Activated effector memory CD4-positive, alpha-beta T cell treated with Interleukin-2 at 50 U/mL for 16 hours (primary cell): ENCODE data around the gene COL18A1.
"Not testable (repeated sequence)": the region's sequence is repeated elsewhere in the genome, so short reads cannot be mapped to it uniquely, and the experiment has no call there.

Experiments
- DNase-seq: peaks from one replicate; pipeline ENCODE4 v3.0.0-alpha.2; 2020

Gene COL18A1

GRCh38 chr21:45497846-45498645, 93.1 kb downstream of the COL18A1 start:
- no peak for DNase-seq

GRCh38 chr21:45498646-45499000, 93.7 kb downstream of the COL18A1 start:
- no peak for DNase-seq

GRCh38 chr21:45499201-45499750, 94.3 kb downstream of the COL18A1 start:
- DNase-seq: no peak

- DNase-seq: no peak
Observed at GRCh38 chr21:45499970-45500577, 95.1 kb downstream of the COL18A1 start.

DNA sequence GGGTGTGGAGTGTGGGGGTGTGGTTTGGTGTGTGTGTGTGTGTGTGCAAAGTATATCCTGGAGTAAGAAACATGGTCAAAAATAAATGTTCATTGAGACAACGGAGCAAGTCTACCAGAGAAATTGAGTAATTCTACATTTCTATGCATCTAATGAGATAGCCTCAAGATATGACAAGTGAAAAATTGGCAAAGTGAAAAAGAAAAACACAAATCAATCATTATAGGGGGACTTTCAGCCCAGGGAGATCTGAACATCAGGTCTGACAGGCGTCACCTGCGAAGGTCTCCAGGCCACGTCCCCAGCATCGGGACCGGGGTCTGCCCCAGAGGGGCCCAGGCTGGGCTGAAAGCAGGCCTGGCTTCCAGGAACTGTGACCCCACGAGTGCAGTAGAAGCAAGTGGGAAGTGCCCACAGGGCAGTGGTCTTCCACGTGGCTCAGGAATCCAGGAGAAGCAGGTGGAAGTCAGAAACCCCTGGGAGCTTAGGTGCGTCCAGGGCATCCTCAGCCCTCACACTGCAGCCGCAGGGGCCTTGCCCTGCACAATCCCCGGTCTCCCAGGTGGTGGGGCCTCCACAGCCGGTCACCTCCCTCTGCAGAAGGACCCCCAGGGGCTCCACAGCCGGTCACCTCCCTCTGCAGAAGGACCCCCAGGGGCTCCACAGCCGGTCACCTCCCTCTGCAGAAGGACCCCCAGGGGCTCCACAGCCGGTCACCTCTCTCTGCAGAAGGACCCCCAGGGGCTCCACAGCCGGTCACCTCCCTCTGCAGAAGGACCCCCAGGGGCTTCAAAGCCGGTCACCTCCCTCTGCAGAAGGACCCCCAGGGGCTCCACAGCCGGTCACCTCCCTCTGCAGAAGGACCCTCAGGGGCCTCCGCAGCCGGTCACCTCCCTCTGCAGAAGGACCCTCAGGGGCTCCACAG, 96.4 kb downstream of the COL18A1 start:
- not testable (repeated sequence) for DNase-seq

GRCh38 chr21:45502006-45502345, 97.0 kb downstream of the COL18A1 start:
- DNase-seq: no peak

- DNase-seq: no peak
Observed at GRCh38 chr21:45502600-45502999, 97.6 kb downstream of the COL18A1 start.

DNA sequence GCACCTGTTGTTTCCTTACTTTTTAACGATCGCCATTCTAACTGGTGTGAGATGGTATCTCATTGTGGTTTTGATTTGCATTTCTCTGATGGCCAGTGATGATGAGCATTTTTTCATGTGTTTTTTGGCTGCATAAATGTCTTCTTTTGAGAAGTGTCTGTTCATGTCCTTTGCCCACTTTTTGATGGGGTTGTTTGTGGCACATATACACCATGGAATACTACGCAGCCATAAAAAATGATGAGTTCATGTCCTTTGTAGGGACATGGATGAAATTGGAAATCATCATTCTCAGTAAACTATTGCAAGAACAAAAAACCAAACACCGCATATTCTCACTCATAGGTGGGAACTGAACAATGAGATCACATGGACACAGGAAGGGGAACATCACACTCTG, 98.3 kb downstream of the COL18A1 start:
- not testable (repeated sequence) for DNase-seq

GRCh38 chr21:45504021-45504515, 99.1 kb downstream of the COL18A1 start:
- no peak for DNase-seq

DNA sequence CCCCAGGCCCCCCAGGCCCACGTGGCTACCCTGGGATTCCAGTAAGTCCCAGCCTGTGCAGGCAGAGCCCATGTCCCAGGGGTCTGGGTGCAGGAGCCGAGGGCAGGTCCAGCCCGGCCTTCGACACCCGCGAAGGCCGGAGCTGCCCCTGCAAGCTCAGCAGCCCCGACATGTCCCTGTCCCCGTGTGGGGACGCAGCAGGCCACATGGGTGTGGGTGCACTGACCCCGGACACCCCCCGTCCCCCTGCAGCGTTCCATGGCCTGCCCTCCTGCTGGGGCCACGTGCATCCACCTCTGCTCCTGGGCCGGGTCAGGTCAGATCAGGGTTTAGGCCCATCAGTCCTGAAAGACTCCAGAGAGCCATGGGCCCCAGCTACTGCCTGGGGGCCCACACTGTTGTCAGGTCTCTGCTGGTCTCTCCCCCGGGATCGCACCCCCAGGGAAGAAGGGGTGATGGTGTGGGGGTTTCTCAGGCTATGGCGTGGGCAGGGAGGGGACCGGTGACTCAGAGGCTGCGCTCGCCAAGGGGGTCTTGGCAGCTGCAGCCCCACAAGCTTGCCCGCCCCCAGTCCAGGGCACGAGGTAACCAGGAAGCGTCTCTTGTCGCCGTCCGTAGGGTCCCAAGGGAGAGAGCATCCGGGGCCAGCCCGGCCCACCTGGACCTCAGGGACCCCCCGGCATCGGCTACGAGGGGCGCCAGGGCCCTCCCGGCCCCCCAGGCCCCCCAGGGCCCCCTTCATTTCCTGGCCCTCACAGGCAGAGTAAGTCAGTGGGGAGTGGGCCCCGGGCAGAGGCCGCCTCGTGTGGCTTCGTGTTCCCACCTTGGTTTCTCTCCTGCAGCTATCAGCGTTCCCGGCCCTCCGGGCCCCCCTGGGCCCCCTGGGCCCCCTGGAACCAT, 99.8 kb downstream of the COL18A1 start:
- DNase-seq: no peak

- DNase-seq: no peak
Observed at GRCh38 chr21:45505416-45506021, 100.6 kb downstream of the COL18A1 start.

GRCh38 chr21:45506241-45506817, 101.4 kb downstream of the COL18A1 start:
- DNase-seq: no peak

DNA sequence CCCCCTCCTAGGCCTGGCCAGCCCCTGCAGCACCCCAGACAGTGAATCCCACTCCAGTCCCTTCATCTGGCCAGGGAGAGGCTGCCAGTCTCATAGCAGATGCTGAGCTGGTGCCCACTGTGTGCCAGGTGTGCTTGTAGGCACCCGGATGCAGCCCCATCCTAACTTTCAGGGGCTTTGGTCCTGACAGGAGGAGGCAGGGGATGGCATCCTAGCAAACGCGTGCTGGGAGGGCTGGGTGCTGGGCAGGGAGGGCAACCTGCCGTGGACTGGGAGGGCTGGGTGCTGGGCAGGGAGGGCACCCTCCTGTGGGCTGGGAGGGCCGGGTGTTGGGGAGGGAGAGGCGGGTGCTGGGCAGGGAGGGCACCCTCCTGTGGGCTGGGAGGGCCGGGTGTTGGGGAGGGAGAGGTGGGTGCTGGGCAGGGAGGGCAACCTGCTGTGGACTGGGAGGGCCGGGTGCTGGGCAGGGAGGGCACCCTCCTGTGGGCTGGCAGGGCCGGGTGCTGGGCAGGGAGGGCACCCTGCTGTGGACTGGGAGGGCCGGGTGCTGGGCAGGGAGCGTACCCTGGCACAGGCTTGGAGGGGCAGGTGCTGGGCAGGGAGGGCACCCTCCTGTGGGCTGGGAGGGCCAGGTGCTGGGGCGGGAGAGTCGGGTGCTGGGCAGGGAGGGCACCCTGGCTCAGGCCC, 102.0 kb downstream of the COL18A1 start:
- no peak for DNase-seq

- DNase-seq: no peak
Observed at GRCh38 chr21:45507523-45507875, 102.5 kb downstream of the COL18A1 start.

- DNase-seq: no peak
Observed at GRCh38 chr21:45507888-45508508, 103.0 kb downstream of the COL18A1 start.

DNA sequence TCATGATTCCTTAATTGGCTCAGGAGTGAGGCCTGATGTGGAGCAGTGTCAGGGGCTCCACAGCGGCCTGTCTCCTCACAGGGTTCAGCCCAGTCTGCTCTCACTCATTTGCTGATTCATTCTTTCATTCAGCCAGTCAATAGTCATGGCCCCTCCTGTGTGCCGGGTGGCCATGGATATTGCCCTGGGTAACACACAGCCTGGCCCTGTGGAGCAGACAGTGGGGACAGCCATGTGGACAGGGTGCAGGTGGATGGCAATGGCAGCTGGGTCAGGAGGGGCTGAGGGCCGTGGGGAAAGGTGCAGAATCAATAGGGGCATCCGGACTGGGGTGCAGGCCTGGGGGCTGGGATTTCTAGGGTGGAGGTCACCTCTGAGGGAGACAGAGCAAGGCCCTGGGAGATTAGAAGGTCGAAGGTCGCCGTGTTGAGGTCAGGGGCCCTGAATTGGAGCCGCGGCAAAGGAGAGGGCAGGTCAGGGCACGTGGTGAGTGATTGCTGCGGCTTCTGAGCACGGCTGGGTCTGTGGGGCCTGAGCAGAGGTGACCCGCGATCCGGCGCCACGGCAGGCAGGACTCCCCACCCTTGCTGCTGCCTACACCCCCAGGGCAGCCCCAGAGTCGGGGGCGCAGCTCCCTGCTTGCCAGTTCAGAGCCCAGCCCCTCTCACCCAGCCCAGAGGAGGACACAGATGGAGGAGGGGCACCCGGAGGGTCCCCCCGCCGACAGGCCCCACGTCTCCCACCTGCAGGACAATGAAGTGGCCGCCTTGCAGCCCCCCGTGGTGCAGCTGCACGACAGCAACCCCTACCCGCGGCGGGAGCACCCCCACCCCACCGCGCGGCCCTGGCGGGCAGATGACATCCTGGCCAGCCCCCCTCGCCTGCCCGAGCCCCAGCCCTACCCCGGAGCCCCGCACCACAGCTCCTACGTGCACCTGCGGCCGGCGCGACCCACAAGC, 103.9 kb downstream of the COL18A1 start:
- DNase-seq: no peak

DNA sequence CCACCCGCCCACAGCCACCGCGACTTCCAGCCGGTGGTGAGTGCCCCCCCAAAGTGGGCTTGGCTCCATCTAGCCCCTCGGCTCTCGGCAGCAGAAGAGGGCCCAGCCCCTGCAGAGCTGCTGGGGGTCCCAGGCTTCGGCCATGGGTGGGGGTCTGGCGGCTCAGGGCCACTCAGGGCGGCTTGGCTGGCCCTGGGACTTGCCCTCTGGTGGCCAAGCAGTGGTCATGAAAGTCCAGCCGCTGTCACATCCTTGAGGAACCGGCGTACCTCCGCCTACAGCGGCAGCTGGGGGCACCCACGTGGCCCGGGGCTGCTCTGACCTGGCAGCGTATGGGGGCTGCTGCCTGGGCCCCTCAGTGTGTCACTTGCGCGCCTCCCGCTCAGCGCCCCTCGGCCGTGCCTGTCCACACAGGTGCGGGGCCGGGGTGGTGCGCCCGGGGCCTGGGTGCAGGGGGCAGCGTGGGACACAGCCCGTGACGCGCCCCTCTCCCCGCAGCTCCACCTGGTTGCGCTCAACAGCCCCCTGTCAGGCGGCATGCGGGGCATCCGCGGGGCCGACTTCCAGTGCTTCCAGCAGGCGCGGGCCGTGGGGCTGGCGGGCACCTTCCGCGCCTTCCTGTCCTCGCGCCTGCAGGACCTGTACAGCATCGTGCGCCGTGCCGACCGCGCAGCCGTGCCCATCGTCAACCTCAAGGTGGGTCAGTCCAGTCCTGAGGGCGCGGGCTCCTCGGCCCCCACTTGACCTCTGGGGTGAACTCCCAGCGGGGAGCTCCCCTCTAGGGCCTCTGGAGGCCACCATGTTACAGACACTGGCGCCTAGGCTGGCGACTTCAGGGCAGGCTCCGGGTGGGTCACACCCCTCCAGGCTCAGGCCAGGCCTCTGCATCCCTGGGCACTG, 104.9 kb downstream of the COL18A1 start:
- no peak for DNase-seq

DNA sequence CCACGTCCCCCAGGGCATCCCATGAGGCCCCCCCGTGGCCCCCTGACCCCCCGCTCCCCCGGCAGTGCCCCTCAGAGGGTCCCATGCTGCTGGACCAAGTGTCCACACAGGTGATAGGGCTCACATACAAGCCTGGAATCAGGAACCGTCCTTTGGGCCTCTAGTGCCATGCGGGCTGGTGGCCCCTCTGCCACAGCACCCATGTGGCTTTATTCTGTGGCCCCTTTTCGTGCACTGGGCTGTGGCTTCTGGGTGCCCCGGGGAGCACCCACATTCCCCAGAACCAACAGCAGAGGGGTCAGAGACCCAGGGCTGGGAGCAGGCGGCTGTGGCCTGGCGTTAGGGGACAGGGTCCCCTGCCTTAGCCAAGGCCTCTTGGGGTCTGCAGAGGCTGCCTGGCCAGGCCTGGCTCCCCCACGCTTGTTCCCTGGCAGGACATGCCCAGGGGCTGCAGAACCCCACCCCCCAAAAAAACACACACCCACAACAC, 105.5 kb downstream of the COL18A1 start:
- no peak for DNase-seq
